Ishikawa (cell line): ENCODE data around the gene MYBL2.

Experiments
- CEBPB ChIP-seq: IDR thresholded peaks from 2 replicates; pipeline ENCODE4 v1.6.1; 2012
- CREB1 ChIP-seq: IDR thresholded peaks from 2 replicates; pipeline ENCODE4 v1.6.1; 2012; ENCODE audit warnings: low read depth
- EP300 ChIP-seq: IDR thresholded peaks from 2 replicates; pipeline ENCODE4 v1.6.1; 2012; ENCODE audit warnings: borderline replicate concordance
- FOXM1 ChIP-seq: IDR thresholded peaks from 2 replicates; pipeline ENCODE4 v1.6.1; 2012; ENCODE audit warnings: low read depth, borderline replicate concordance
- NFIC ChIP-seq: IDR thresholded peaks from 2 replicates; pipeline ENCODE4 v1.6.1; 2012
- RAD21 ChIP-seq: IDR thresholded peaks from 2 replicates; pipeline ENCODE4 v1.6.1; 2012; ENCODE audit warnings: low read depth
- TAF1 ChIP-seq: IDR thresholded peaks from 2 replicates; pipeline ENCODE4 v1.6.1; 2012; ENCODE audit warnings: low read depth, mild to moderate bottlenecking
- TCF12 ChIP-seq: IDR thresholded peaks from 2 replicates; pipeline ENCODE4 v1.6.1; 2012; ENCODE audit warnings: low read depth
- TEAD4 ChIP-seq: IDR thresholded peaks from 2 replicates; pipeline ENCODE4 v1.6.1; 2012
- YY1 ChIP-seq: IDR thresholded peaks from 2 replicates; pipeline ENCODE4 v1.6.1; 2012; ENCODE audit warnings: low read depth
- ZBTB7A ChIP-seq: IDR thresholded peaks from 2 replicates; pipeline ENCODE4 v1.6.1; 2012; ENCODE audit warnings: low read depth
- TF ChIP-seq, protein P1 (sequence below): IDR thresholded peaks from 2 replicates; pipeline ENCODE4 v1.6.1; 2012; ENCODE audit warnings: low read depth, mild to moderate bottlenecking
- TF ChIP-seq, protein P2 (sequence below): IDR thresholded peaks from 2 replicates; pipeline ENCODE4 v1.6.1; 2012

DNA sequence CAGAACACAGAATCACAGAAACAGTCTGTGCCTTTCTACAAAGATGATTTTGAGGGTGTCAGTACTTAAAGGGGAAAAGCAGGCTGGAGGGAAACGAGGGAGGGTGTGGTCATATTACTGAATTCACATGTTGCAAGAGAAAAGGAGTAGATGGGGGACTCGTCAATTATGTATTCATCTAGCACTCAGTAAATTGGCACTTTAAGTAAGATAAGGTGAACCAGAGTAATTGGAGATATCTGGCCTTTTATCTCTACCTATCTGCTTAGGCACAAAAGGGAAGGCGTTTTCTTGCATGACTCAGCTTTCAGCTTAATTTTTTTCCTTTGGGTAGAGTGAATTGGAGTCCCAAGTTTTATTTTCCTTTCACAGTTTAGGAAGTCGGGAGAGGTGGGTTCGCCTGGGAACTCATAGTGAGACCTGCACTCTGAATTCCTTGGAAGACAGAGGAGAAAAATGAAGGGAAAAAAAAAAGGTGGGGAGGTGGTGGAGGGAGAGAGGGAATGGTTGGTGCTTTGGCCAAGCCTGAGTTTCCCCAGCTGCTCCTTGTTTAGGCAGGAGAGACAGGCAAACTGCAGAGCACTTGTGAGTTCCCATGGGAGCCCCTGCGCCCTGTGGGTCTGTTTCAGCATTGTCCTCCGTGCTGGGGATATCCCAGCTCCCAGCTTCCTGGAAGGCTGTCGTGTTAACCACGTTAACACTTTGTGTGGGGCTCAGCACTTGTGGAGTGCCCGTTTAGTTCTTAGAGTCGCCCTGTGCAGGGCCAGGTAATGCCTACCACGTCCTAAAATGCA lies 79.6 kb downstream of the MYBL2 start:
- TF ChIP-seq, protein P1, sequence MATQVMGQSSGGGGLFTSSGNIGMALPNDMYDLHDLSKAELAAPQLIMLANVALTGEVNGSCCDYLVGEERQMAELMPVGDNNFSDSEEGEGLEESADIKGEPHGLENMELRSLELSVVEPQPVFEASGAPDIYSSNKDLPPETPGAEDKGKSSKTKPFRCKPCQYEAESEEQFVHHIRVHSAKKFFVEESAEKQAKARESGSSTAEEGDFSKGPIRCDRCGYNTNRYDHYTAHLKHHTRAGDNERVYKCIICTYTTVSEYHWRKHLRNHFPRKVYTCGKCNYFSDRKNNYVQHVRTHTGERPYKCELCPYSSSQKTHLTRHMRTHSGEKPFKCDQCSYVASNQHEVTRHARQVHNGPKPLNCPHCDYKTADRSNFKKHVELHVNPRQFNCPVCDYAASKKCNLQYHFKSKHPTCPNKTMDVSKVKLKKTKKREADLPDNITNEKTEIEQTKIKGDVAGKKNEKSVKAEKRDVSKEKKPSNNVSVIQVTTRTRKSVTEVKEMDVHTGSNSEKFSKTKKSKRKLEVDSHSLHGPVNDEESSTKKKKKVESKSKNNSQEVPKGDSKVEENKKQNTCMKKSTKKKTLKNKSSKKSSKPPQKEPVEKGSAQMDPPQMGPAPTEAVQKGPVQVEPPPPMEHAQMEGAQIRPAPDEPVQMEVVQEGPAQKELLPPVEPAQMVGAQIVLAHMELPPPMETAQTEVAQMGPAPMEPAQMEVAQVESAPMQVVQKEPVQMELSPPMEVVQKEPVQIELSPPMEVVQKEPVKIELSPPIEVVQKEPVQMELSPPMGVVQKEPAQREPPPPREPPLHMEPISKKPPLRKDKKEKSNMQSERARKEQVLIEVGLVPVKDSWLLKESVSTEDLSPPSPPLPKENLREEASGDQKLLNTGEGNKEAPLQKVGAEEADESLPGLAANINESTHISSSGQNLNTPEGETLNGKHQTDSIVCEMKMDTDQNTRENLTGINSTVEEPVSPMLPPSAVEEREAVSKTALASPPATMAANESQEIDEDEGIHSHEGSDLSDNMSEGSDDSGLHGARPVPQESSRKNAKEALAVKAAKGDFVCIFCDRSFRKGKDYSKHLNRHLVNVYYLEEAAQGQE, result no peak
- no peak for TF ChIP-seq CEBPB
- TF ChIP-seq TAF1, result no peak
- TF ChIP-seq CREB1, result no peak
- TF ChIP-seq YY1, result no peak
- no peak for TF ChIP-seq EP300
- TF ChIP-seq RAD21, result no peak
- TF ChIP-seq, protein P2, sequence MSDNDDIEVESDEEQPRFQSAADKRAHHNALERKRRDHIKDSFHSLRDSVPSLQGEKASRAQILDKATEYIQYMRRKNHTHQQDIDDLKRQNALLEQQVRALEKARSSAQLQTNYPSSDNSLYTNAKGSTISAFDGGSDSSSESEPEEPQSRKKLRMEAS, result no peak
- TF ChIP-seq NFIC, result no peak
- no peak for TF ChIP-seq TEAD4
- TF ChIP-seq TCF12, result no peak
- TF ChIP-seq ZBTB7A, result no peak
- no peak for TF ChIP-seq FOXM1
